ENCODE data around the gene NFAT5. TPM values are rescaled to one million over a fixed set of nuclear protein-coding genes. Genes with fewer than 3 reads are reported as not detected.

Gene NFAT5
- polyA plus RNA-seq, 3 donors, result 2.4 to 6.9 (median 2.5) TPM

DNA sequence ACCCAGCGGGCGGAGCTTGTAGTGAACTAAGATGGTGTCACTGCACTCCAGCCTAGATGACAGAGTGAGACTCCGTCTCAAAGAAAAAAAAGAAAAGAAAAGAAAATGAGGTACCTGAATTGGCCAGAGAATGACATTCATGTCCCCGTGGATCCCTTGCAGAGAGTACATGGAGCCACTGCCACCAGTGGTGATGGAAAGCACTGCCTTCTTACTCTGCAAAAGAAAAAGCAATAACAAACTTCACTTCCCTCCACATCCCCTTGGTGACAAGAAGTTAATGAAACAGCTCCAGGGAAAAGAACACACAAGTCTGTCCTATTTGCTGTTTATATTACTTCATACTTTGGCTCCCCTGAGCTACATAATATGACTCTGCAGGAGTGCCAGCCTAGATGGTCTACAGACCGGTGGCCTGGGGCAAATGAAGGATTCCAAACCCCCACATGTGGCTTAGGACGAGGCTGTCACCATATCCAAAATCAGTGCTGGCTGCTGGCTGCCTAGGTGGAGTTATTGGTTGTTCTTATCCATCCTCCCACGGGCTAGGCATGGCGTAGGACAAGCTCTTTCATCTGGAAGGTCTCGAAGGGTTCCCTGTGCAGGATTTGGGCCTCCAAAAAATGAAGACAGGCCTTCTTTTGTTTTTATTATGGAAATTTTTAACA, 147.3 kb downstream of the NFAT5 start:
- no peak overlapping the region for H3K9ac ChIP-seq (ENCODE audit: insufficient read depth, low read length, poor library complexity, severe bottlenecking)
- no peaks in the 10 kb centered on the region for H3K27me3 ChIP-seq (ENCODE audit: control insufficient read depth in 2 of 2, insufficient read depth in 2 of 2, low read length in 2 of 2)
- no peaks in the 10 kb centered on the region for H3K9me3 Mint-ChIP-seq
- H2AFZ ChIP-seq (ENCODE audit: insufficient read depth, low read depth, low read length, poor library complexity, severe bottlenecking), result no peak overlapping the region
- DNase-seq, result no peak
- no peaks in the 10 kb centered on the region for H3K79me2 ChIP-seq (ENCODE audit: insufficient read depth, low read length)
- H3K27ac Mint-ChIP-seq, result no peak overlapping the region
- no peaks in the 10 kb centered on the region for H3K4me1 ChIP-seq (ENCODE audit: control insufficient read depth in 1 of 2, insufficient read depth in 2 of 2, low read length in 2 of 2)
- H3K27ac ChIP-seq (ENCODE audit: low read depth in 1 of 2, low read length in 2 of 2), result no peak overlapping the region
- H3K4me1 Mint-ChIP-seq, result no peaks in the 10 kb centered on the region
- intact Hi-C loops (cut with micrococcal nuclease), result loop anchor here in 1 of 2 donors (5.0 kb wide), 1 partner anchor 39 kb away; the partner anchor contains the start of gene NOB1
- no peaks in the 10 kb centered on the region for H4K20me1 ChIP-seq (ENCODE audit: insufficient read depth, low read length)
- peaks cover 8 to 17% of the 10 kb centered on the region in 2 donors for H3K36me3 Mint-ChIP-seq
- peaks cover 0 to 2% (median 0%) of the 10 kb centered on the region in 3 donors for H3K27me3 Mint-ChIP-seq (ENCODE audit: low read depth in 3 of 3)
- WGBS (ENCODE audit: insufficient coverage), result 100% methylated on average over 3 of the region's 9 CpGs
- H3K4me2 ChIP-seq (replicated peaks; ENCODE audit: extremely low read depth, low read length, poor library complexity, severe bottlenecking), result no peak overlapping the region
- no peaks in the 10 kb centered on the region for H3K9me3 ChIP-seq (replicated peaks in 1 of 2; ENCODE audit: control insufficient read depth in 1 of 2, insufficient read depth in 1 of 2, low read length in 2 of 2)
- no peak overlapping the region for H3K4me3 Mint-ChIP-seq
- H3K36me3 ChIP-seq (replicated peaks in 1 of 2; ENCODE audit: control insufficient read depth in 1 of 2, insufficient read depth in 2 of 2, low read length in 2 of 2), result peaks cover 0 to 6% of the 10 kb centered on the region in 2 donors
- H3K4me3 ChIP-seq (replicated peaks in 1 of 3; ENCODE audit: low read depth in 2 of 3, low read length in 3 of 3), result no peak overlapping the region
- TF ChIP-seq, protein P1, sequence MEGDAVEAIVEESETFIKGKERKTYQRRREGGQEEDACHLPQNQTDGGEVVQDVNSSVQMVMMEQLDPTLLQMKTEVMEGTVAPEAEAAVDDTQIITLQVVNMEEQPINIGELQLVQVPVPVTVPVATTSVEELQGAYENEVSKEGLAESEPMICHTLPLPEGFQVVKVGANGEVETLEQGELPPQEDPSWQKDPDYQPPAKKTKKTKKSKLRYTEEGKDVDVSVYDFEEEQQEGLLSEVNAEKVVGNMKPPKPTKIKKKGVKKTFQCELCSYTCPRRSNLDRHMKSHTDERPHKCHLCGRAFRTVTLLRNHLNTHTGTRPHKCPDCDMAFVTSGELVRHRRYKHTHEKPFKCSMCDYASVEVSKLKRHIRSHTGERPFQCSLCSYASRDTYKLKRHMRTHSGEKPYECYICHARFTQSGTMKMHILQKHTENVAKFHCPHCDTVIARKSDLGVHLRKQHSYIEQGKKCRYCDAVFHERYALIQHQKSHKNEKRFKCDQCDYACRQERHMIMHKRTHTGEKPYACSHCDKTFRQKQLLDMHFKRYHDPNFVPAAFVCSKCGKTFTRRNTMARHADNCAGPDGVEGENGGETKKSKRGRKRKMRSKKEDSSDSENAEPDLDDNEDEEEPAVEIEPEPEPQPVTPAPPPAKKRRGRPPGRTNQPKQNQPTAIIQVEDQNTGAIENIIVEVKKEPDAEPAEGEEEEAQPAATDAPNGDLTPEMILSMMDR (IDR thresholded peaks at IDR 0.05), result no peak

- Histone ChIP-seq H3K79me2 (ENCODE audit: insufficient read depth, low read length) (no peaks in the 10 kb centered on the region), H3K9ac (ENCODE audit: insufficient read depth, low read length, poor library complexity, severe bottlenecking) (no peak overlapping the region), H3K36me3 (replicated peaks in 1 of 2; ENCODE audit: control insufficient read depth in 1 of 2, insufficient read depth in 2 of 2, low read length in 2 of 2) (peaks cover 0 to 5% of the 10 kb centered on the region in 2 donors), H3K4me3 (replicated peaks in 1 of 3; ENCODE audit: low read depth in 2 of 3, low read length in 3 of 3) (no peak overlapping the region), H3K9me3 (replicated peaks in 1 of 2; ENCODE audit: control insufficient read depth in 1 of 2, insufficient read depth in 1 of 2, low read length in 2 of 2) (no peaks in the 10 kb centered on the region), H3K4me1 (ENCODE audit: control insufficient read depth in 1 of 2, insufficient read depth in 2 of 2, low read length in 2 of 2) (no peaks in the 10 kb centered on the region), H2AFZ (ENCODE audit: insufficient read depth, low read depth, low read length, poor library complexity, severe bottlenecking) (no peak overlapping the region), H3K27ac (ENCODE audit: low read depth in 1 of 2, low read length in 2 of 2) (no peak overlapping the region), H4K20me1 (ENCODE audit: insufficient read depth, low read length) (no peaks in the 10 kb centered on the region), H3K4me2 (replicated peaks; ENCODE audit: extremely low read depth, low read length, poor library complexity, severe bottlenecking) (no peak overlapping the region), H3K27me3 (ENCODE audit: control insufficient read depth in 2 of 2, insufficient read depth in 2 of 2, low read length in 2 of 2) (no peaks in the 10 kb centered on the region)
- H3K27me3 Mint-ChIP-seq (ENCODE audit: low read depth in 3 of 3), result peaks cover 0 to 2% (median 0%) of the 10 kb centered on the region in 3 donors
- DNase-seq, result no peak
- no peak overlapping the region for H3K4me3 Mint-ChIP-seq
- peak overlapping the region in 1 of 7 donors; percentile 30 for H3K27ac Mint-ChIP-seq
- no peaks in the 10 kb centered on the region for H3K4me1 Mint-ChIP-seq
- intact Hi-C loops (cut with micrococcal nuclease), result no loop called here
- no peaks in the 10 kb centered on the region for H3K9me3 Mint-ChIP-seq
- WGBS (ENCODE audit: insufficient coverage), result 91% methylated on average over 5 of the region's 6 CpGs
- TF ChIP-seq, protein P1 (IDR thresholded peaks at IDR 0.05), result no peak
- H3K36me3 Mint-ChIP-seq, result peaks cover 4 to 11% of the 10 kb centered on the region in 2 donors
Measured at GRCh38 chr16:69717066-69717465, 151.3 kb downstream of the NFAT5 start.

Data from CD14-positive monocyte (primary cell).